CD8-positive, alpha-beta memory T cell (primary cell): ENCODE measurements around the gene TMEM184C. TPM values are rescaled to one million over a fixed set of nuclear protein-coding genes. Genes with fewer than 3 reads are reported as not detected.

Source experiments
- CTCF ChIA-PET: fragments of 350-600 bp; sonication (Branson Sonifier 250); formaldehyde crosslinking; loops from one replicate; lab custom pipeline; 2021; ENCODE audit warnings: antibody characterized with exemption; lab: Charles Lee
- POLR2A ChIA-PET: fragments of 350-600 bp; sonication (Branson Sonifier 250); formaldehyde crosslinking; loops from one replicate; lab custom pipeline; 2021; ENCODE audit warnings: antibody characterized with exemption; lab: Charles Lee
- DNase-seq, 5 donors: peaks; one replicate each; pipeline versions ENCODE4 v3.0.0 to v3.0.0-alpha.2; 2020 to 2022; ENCODE audit warnings: mixed read lengths in 1 of 5
- H3K27ac ChIP-seq: one replicate; pipeline ENCODE4 v1.7.0; 2013; ENCODE audit warnings: low read depth, mild to moderate bottlenecking, low read length, moderate library complexity
- H3K27me3 ChIP-seq: 2 replicates; pipeline ENCODE4 v1.7.0; 2013; ENCODE audit warnings: low read length, mild to moderate bottlenecking; ENCODE audit not compliant: insufficient read depth, poor library complexity, severe bottlenecking
- H3K36me3 ChIP-seq: 2 replicates; pipeline ENCODE4 v1.7.0; 2013; ENCODE audit warnings: mild to moderate bottlenecking, low read length, moderate library complexity; ENCODE audit not compliant: insufficient read depth
- H3K4me1 ChIP-seq: 2 replicates; pipeline ENCODE4 v1.7.0; 2013; ENCODE audit warnings: mild to moderate bottlenecking, low read length, moderate library complexity; ENCODE audit not compliant: insufficient read depth
- H3K4me3 ChIP-seq: 2 replicates; pipeline ENCODE4 v1.7.0; 2013; ENCODE audit warnings: mild to moderate bottlenecking, low read length
- H3K9me3 ChIP-seq: 2 replicates; pipeline ENCODE4 v1.7.0; 2013; ENCODE audit warnings: mild to moderate bottlenecking, low read length
- H3K27ac Mint-ChIP-seq, 8 donors: one replicate each; pipeline ENCODE4 v1.8.0; 2020 to 2021; ENCODE audit warnings: mixed read lengths in 8 of 8, mild to moderate bottlenecking in 6 of 8, inconsistent platforms in 3 of 8, moderate library complexity in 3 of 8
- H3K27me3 Mint-ChIP-seq, 2 donors: one replicate each; pipeline ENCODE4 v1.8.0; 2020 to 2021; ENCODE audit warnings: mixed read lengths in 2 of 2, mild to moderate bottlenecking in 1 of 2, moderate library complexity in 1 of 2
- H3K36me3 Mint-ChIP-seq, 3 donors: one replicate each; pipeline ENCODE4 v1.8.0; 2020 to 2021; ENCODE audit warnings: mixed read lengths in 3 of 3, inconsistent platforms in 1 of 3, mild to moderate bottlenecking in 1 of 3
- H3K4me1 Mint-ChIP-seq, 3 donors: one replicate each; pipeline ENCODE4 v1.8.0; 2020 to 2021; ENCODE audit warnings: mixed read lengths in 3 of 3, inconsistent platforms in 1 of 3, mild to moderate bottlenecking in 1 of 3
- H3K4me3 Mint-ChIP-seq, 7 donors: one replicate each; pipeline ENCODE4 v1.8.0; 2020 to 2021; ENCODE audit warnings: mixed read lengths in 7 of 7, mild to moderate bottlenecking in 6 of 7, moderate library complexity in 4 of 7, inconsistent platforms in 2 of 7
- H3K9me3 Mint-ChIP-seq, 5 donors: one replicate each; pipeline ENCODE4 v1.8.0; 2020 to 2022; ENCODE audit warnings: mixed read lengths in 5 of 5, mild to moderate bottlenecking in 3 of 5, moderate library complexity in 2 of 5, inconsistent platforms in 1 of 5
- polyA plus RNA-seq: library from polyadenylated mRNA; unstranded; fragments of 300-500 nt; fragmentation: Illumina TruSeq; gene quantifications from one replicate; pipeline ENCODE4 v1.2.3, GENCODE V29; 2021
- total RNA-seq, 2 experiments: library from RNA; stranded (reverse); gene quantifications; one replicate each; pipeline ENCODE4 v1.2.3, GENCODE V29; 2021

Gene TMEM184C
- total RNA-seq = 10 to 100 TPM; 31.6 to 35.9 TPM
- 26.8 TPM for polyA plus RNA-seq

GRCh38 chr4:147617173-147617840 is at the start of gene TMEM184C:
TMEM184C (plus strand) TSS chr4:147617397; CDS start chr4:147617957, 560 bp downstream.
- Mint-ChIP-seq H3K27ac (peak within 1 kb of the TSS; percentile 82 to 100 (median 96)), H3K4me1 (peaks cover 38 to 49% (median 46%) of the 10 kb centered on the region in 3 donors), H3K36me3 (peaks cover 6 to 29% (median 9%) of the 10 kb centered on the region in 3 donors), H3K4me3 (peak within 1 kb of the TSS; percentile 89 to 100 (median 94)), H3K9me3 (no peaks in the 10 kb centered on the region), H3K27me3 (peaks cover 0 to 3% of the 10 kb centered on the region in 2 donors)
- ChIA-PET CTCF (interaction anchor here (0.8 to 2.3 kb wide), 8 partner anchors 9 to 250 kb away, joined by 3 to 9 read pairs (median 3); no protein-coding TSS in a partner anchor), POLR2A (interaction anchor here (1.0 to 2.2 kb wide), 6 partner anchors 9 to 1095 kb away, joined by 3 to 34 read pairs (median 3); partner anchors contain the start of genes NR3C2 and PRMT9)
- H3K9me3 ChIP-seq = no peaks in the 10 kb centered on the region
- H3K4me3 ChIP-seq = peak within 1 kb of the TSS; percentile 95
- H3K4me1 ChIP-seq = peaks cover 37% of the 10 kb centered on the region
- H3K27me3 ChIP-seq = no peaks in the 10 kb centered on the region
- H3K36me3 ChIP-seq = no peaks in the 10 kb centered on the region
- DNase-seq = peak; percentile 96 to 98 (median 98)
- peak within 1 kb of the TSS; percentile 89 for H3K27ac ChIP-seq

GRCh38 chr4:147570616-147571015 is 46.6 kb upstream of the TMEM184C start:
- no peak overlapping the region for H3K4me3 Mint-ChIP-seq
- H3K4me3 ChIP-seq = no peak overlapping the region
- no peaks in the 10 kb centered on the region for H3K9me3 Mint-ChIP-seq
- ChIA-PET CTCF (no interaction called here), POLR2A (no interaction called here)
- no peaks in the 10 kb centered on the region for H3K27me3 ChIP-seq
- no peaks in the 10 kb centered on the region for H3K9me3 ChIP-seq
- H3K4me1 Mint-ChIP-seq = no peaks in the 10 kb centered on the region
- H3K4me1 ChIP-seq = no peaks in the 10 kb centered on the region
- no peak overlapping the region for H3K27ac Mint-ChIP-seq
- H3K27me3 Mint-ChIP-seq = peaks cover 10 to 16% of the 10 kb centered on the region in 2 donors
- no peak for DNase-seq
- H3K36me3 Mint-ChIP-seq = no peaks in the 10 kb centered on the region
- H3K36me3 ChIP-seq = no peaks in the 10 kb centered on the region
- no peak overlapping the region for H3K27ac ChIP-seq

GRCh38 chr4:147571036-147571770 is 46.0 kb upstream of the TMEM184C start:
- no peaks in the 10 kb centered on the region for H3K27me3 ChIP-seq
- H3K4me3 Mint-ChIP-seq = no peak overlapping the region
- no peak overlapping the region for H3K4me3 ChIP-seq
- peaks cover 12 to 16% of the 10 kb centered on the region in 2 donors for H3K27me3 Mint-ChIP-seq
- H3K9me3 Mint-ChIP-seq = no peaks in the 10 kb centered on the region
- H3K27ac Mint-ChIP-seq = no peak overlapping the region
- H3K9me3 ChIP-seq = no peaks in the 10 kb centered on the region
- no peaks in the 10 kb centered on the region for H3K4me1 Mint-ChIP-seq
- no peak for DNase-seq
- H3K4me1 ChIP-seq = no peaks in the 10 kb centered on the region
- ChIA-PET POLR2A (no interaction called here), CTCF (no interaction called here)
- no peaks in the 10 kb centered on the region for H3K36me3 Mint-ChIP-seq
- H3K36me3 ChIP-seq = no peaks in the 10 kb centered on the region
- no peak overlapping the region for H3K27ac ChIP-seq

- Mint-ChIP-seq H3K27me3 (peaks cover 3 to 7% of the 10 kb centered on the region in 2 donors), H3K9me3 (peaks cover 0 to 4% (median 3%) of the 10 kb centered on the region in 5 donors), H3K4me1 (no peaks in the 10 kb centered on the region), H3K4me3 (no peak overlapping the region), H3K27ac (no peak overlapping the region), H3K36me3 (peaks cover 0 to 2% (median 0%) of the 10 kb centered on the region in 3 donors)
- H3K4me1 ChIP-seq = no peaks in the 10 kb centered on the region
- ChIA-PET POLR2A (no interaction called here), CTCF (no interaction called here)
- H3K9me3 ChIP-seq = no peaks in the 10 kb centered on the region
- DNase-seq = no peak
- H3K27ac ChIP-seq = no peak overlapping the region
- no peaks in the 10 kb centered on the region for H3K36me3 ChIP-seq
- H3K4me3 ChIP-seq = no peak overlapping the region
- no peaks in the 10 kb centered on the region for H3K27me3 ChIP-seq
Observed at GRCh38 chr4:147576084-147576483, 41.1 kb upstream of the TMEM184C start.

GRCh38 chr4:147578051-147578476 is 39.1 kb upstream of the TMEM184C start:
- CTCF ChIA-PET = no interaction called here

GRCh38 chr4:147578593-147578992 is 38.6 kb upstream of the TMEM184C start:
- no peak for DNase-seq
- Mint-ChIP-seq H3K27ac (no peak overlapping the region), H3K9me3 (peaks cover 0 to 4% (median 3%) of the 10 kb centered on the region in 5 donors), H3K4me1 (no peaks in the 10 kb centered on the region), H3K36me3 (peaks cover 0 to 2% (median 0%) of the 10 kb centered on the region in 3 donors), H3K4me3 (no peak overlapping the region), H3K27me3 (peaks cover 6 to 10% of the 10 kb centered on the region in 2 donors)
- H3K4me1 ChIP-seq = no peaks in the 10 kb centered on the region
- no peaks in the 10 kb centered on the region for H3K27me3 ChIP-seq
- H3K27ac ChIP-seq = no peak overlapping the region
- ChIA-PET CTCF (no interaction called here), POLR2A (no interaction called here)
- no peak overlapping the region for H3K4me3 ChIP-seq
- H3K9me3 ChIP-seq = no peaks in the 10 kb centered on the region
- H3K36me3 ChIP-seq = no peaks in the 10 kb centered on the region

More at GRCh38 chr4:147578051-147578476, 39.1 kb upstream of the TMEM184C start:
- Histone ChIP-seq H3K4me1 (no peaks in the 10 kb centered on the region), H3K9me3 (no peaks in the 10 kb centered on the region), H3K27ac (no peak overlapping the region), H3K36me3 (no peaks in the 10 kb centered on the region), H3K4me3 (no peak overlapping the region), H3K27me3 (no peaks in the 10 kb centered on the region)
- peaks cover 6 to 10% of the 10 kb centered on the region in 2 donors for H3K27me3 Mint-ChIP-seq
- H3K36me3 Mint-ChIP-seq = peaks cover 0 to 2% (median 0%) of the 10 kb centered on the region in 3 donors
- no peak overlapping the region for H3K4me3 Mint-ChIP-seq
- POLR2A ChIA-PET = no interaction called here
- H3K9me3 Mint-ChIP-seq = peaks cover 0 to 4% (median 3%) of the 10 kb centered on the region in 5 donors
- H3K27ac Mint-ChIP-seq = no peak overlapping the region
- DNase-seq = no peak
- H3K4me1 Mint-ChIP-seq = no peaks in the 10 kb centered on the region

GRCh38 chr4:147580396-147580795 is 36.8 kb upstream of the TMEM184C start:
- Mint-ChIP-seq H3K27me3 (peaks cover 9 to 10% of the 10 kb centered on the region in 2 donors), H3K9me3 (peaks cover 3 to 7% (median 4%) of the 10 kb centered on the region in 5 donors), H3K27ac (no peak overlapping the region), H3K4me1 (no peaks in the 10 kb centered on the region), H3K36me3 (peaks cover 0 to 4% (median 2%) of the 10 kb centered on the region in 3 donors), H3K4me3 (no peak overlapping the region)
- Histone ChIP-seq H3K9me3 (no peaks in the 10 kb centered on the region), H3K4me3 (no peak overlapping the region), H3K27ac (no peak overlapping the region), H3K36me3 (no peaks in the 10 kb centered on the region), H3K4me1 (no peaks in the 10 kb centered on the region), H3K27me3 (no peaks in the 10 kb centered on the region)
- CTCF ChIA-PET = interaction anchor here (1.3 kb wide), 1 partner anchor 286 kb away, joined by 3 read pairs; no protein-coding TSS in a partner anchor
- POLR2A ChIA-PET = no interaction called here
- no peak for DNase-seq
